Astrocyte of the cerebellum (primary cell): ENCODE measurements around the gene KCNE2.

Experiments
- DNase-seq: peaks from one replicate; pipeline ENCODE4 v3.0.0-alpha.2; 2011; ENCODE audit warnings: low read depth
- H3K4me3 ChIP-seq: 2 replicates; pipeline ENCODE4 v1.5.1; 2011; ENCODE audit warnings: mild to moderate bottlenecking, low read depth, low read length, moderate library complexity
- CTCF ChIP-seq: IDR thresholded peaks from 2 replicates; pipeline ENCODE4 v1.5.1; 2012; ENCODE audit warnings: low read length, low read depth, moderate library complexity, mild to moderate bottlenecking; ENCODE audit errors: missing control alignments
- in situ Hi-C: cut with HindIII; loops from 2 replicates; pipeline ENCODE4 v1.10.0; 2017; ENCODE audit warnings: low sequenced_read_pairs

Gene KCNE2

DNA sequence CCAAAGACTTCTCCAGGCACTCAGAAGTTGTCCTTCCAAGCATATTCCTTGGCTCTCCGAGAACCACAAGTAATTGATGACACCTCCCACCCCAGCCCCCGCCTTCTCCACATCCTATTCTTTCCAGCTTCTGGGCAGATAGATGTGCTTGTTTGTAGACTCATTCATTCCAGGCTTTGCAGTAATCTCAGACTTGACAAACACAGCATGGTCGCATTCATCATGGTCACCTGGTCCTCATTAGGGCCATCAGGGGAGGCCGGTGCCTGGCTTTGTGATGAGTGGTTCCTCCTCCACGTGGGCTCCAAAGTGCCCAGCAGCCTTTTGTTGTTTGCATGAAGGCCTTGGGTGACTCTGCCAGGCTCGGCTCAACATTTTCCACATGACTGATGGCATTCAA is 28.5 kb upstream of the KCNE2 start:
- in situ Hi-C loops, result no loop called here
- H3K4me3 ChIP-seq, result no peak overlapping the region
- no peak for DNase-seq
- TF ChIP-seq CTCF, result no peak

- H3K4me3 ChIP-seq, result no peak overlapping the region
- in situ Hi-C loops, result no loop called here
- no peak for TF ChIP-seq CTCF
- DNase-seq, result no peak
Observed at GRCh38 chr21:34336245-34336644, 27.6 kb upstream of the KCNE2 start.

GRCh38 chr21:34336756-34337391 is 26.9 kb upstream of the KCNE2 start:
- DNase-seq, result no peak
- TF ChIP-seq CTCF, result no peak
- no peak overlapping the region for H3K4me3 ChIP-seq
- in situ Hi-C loops, result no loop called here

- no peak overlapping the region for H3K4me3 ChIP-seq
- no peak for DNase-seq
- no peak for TF ChIP-seq CTCF
- in situ Hi-C loops, result no loop called here
Observed at GRCh38 chr21:34337741-34338140, 26.1 kb upstream of the KCNE2 start.

GRCh38 chr21:34338226-34338625 is 25.6 kb upstream of the KCNE2 start:
- DNase-seq, result no peak

GRCh38 chr21:34340061-34340460 is 23.7 kb upstream of the KCNE2 start:
- in situ Hi-C loops, result no loop called here

More at GRCh38 chr21:34338226-34338625, 25.6 kb upstream of the KCNE2 start:
- no peak for TF ChIP-seq CTCF
- in situ Hi-C loops, result no loop called here
- H3K4me3 ChIP-seq, result no peak overlapping the region

More at GRCh38 chr21:34340061-34340460, 23.7 kb upstream of the KCNE2 start:
- TF ChIP-seq CTCF, result no peak
- no peak for DNase-seq
- H3K4me3 ChIP-seq, result no peak overlapping the region
